ENCODE results near the gene UMODL1. TPM values are rescaled to one million over a fixed set of nuclear protein-coding genes. Genes with fewer than 3 reads are reported as not detected.

Gene UMODL1
- total RNA-seq, 1 donor from 2014 or later, result not detected

GRCh38 chr21:42123219-42123908 is 52.2 kb downstream of the UMODL1 start:
- DNase-seq (ENCODE audit: low read depth), result no peak
- H3K4me3 ChIP-seq (ENCODE audit: low read depth, low read length), result no peak overlapping the region
- peaks cover 33% of the 10 kb centered on the region for H3K27me3 ChIP-seq (ENCODE audit: control insufficient read depth, insufficient read depth, low read length)
- no peaks in the 10 kb centered on the region for H3K36me3 ChIP-seq (ENCODE audit: control insufficient read depth, insufficient read depth, low read length)
- no peak for TF ChIP-seq CTCF (IDR thresholded peaks at IDR 0.05; ENCODE audit: insufficient read depth, low read length, poor library complexity, severe bottlenecking)

- no peak for DNase-seq (ENCODE audit: low read depth)
- H3K36me3 ChIP-seq (ENCODE audit: control insufficient read depth, insufficient read depth, low read length), result no peaks in the 10 kb centered on the region
- TF ChIP-seq CTCF (IDR thresholded peaks at IDR 0.05; ENCODE audit: insufficient read depth, low read length, poor library complexity, severe bottlenecking), result no peak
- H3K4me3 ChIP-seq (ENCODE audit: low read depth, low read length), result no peak overlapping the region
- H3K27me3 ChIP-seq (ENCODE audit: control insufficient read depth, insufficient read depth, low read length), result peaks cover 28% of the 10 kb centered on the region
Measured at GRCh38 chr21:42124081-42124480, 53.0 kb downstream of the UMODL1 start.

GRCh38 chr21:42124826-42125570 is 53.9 kb downstream of the UMODL1 start:
- Histone ChIP-seq H3K27me3 (ENCODE audit: control insufficient read depth, insufficient read depth, low read length) (peaks cover 24% of the 10 kb centered on the region), H3K4me3 (ENCODE audit: low read depth, low read length) (no peak overlapping the region), H3K36me3 (ENCODE audit: control insufficient read depth, insufficient read depth, low read length) (no peaks in the 10 kb centered on the region)
- TF ChIP-seq CTCF (IDR thresholded peaks at IDR 0.05; ENCODE audit: insufficient read depth, low read length, poor library complexity, severe bottlenecking), result no peak
- DNase-seq (ENCODE audit: low read depth), result no peak

- peak; percentile 27 for TF ChIP-seq CTCF (IDR thresholded peaks at IDR 0.05; ENCODE audit: insufficient read depth, low read length, poor library complexity, severe bottlenecking)
- H3K36me3 ChIP-seq (ENCODE audit: control insufficient read depth, insufficient read depth, low read length), result no peaks in the 10 kb centered on the region
- H3K27me3 ChIP-seq (ENCODE audit: control insufficient read depth, insufficient read depth, low read length), result peaks cover 19% of the 10 kb centered on the region
- no peak for DNase-seq (ENCODE audit: low read depth)
- H3K4me3 ChIP-seq (ENCODE audit: low read depth, low read length), result no peak overlapping the region
Measured at GRCh38 chr21:42125571-42126544, 54.7 kb downstream of the UMODL1 start.

- DNase-seq (ENCODE audit: low read depth), result no peak
- H3K27me3 ChIP-seq (ENCODE audit: control insufficient read depth, insufficient read depth, low read length), result peaks cover 13% of the 10 kb centered on the region
- TF ChIP-seq CTCF (IDR thresholded peaks at IDR 0.05; ENCODE audit: insufficient read depth, low read length, poor library complexity, severe bottlenecking), result no peak
- no peak overlapping the region for H3K4me3 ChIP-seq (ENCODE audit: low read depth, low read length)
- H3K36me3 ChIP-seq (ENCODE audit: control insufficient read depth, insufficient read depth, low read length), result no peaks in the 10 kb centered on the region
Measured at GRCh38 chr21:42127164-42128150, 56.3 kb downstream of the UMODL1 start.
